ENCODE results near the gene ADA.
A peak's percentile ranks its signal among the peaks of the same experiment; 100 is the strongest.

GRCh38 chr20:44570367-44570766 lies 81.1 kb downstream of the ADA start:
- TF ChIP-seq CTCF (conservative IDR thresholded peaks at IDR 0.05; ENCODE audit: low read length) = peak; percentile 31; the same call in 1 of the 2 replicates
- no peak for TF ChIP-seq EZH2phosphoT487 (IDR thresholded peaks at IDR 0.05; ENCODE audit: borderline replicate concordance, low read depth, low read length)

All from OCI-LY7 (cell line).